Left ventricle myocardium superior (tissue), 1 donor: ENCODE measurements around the gene PDE11A. TPM values are rescaled to one million over a fixed set of nuclear protein-coding genes. Genes with fewer than 3 reads are reported as not detected.

Experiments
- ATAC-seq: fragments of 200-7000 bp; cut with Tn5 transposase; one replicate; pipeline ENCODE4 v1.9.1; 2020; ENCODE audit warnings: mild to moderate bottlenecking, moderate library complexity
- DNase-seq: peaks from one replicate; pipeline ENCODE4 v3.0.0-alpha.2; 2020
- intact Hi-C: fragments of 100-400 bp; cut with micrococcal nuclease; formaldehyde crosslinking; loops from one replicate; pipeline ENCODE4 v1.11.0; 2022
- total RNA-seq: library from RNA; stranded (reverse); fragmentation: NEBNext Ultra II Directional; extraction: Animal tissue kit (Norgen Biotek cat#: 25700); gene quantifications from one replicate; pipeline ENCODE4 v1.2.1, GENCODE V29; 2021
- donor health status: DM: no; HTN: yes; CAD: no; lungs with severe emphysema.

PDE11A gene
- total RNA-seq, 1 donor from 2014 or later: 4.4 TPM

DNA sequence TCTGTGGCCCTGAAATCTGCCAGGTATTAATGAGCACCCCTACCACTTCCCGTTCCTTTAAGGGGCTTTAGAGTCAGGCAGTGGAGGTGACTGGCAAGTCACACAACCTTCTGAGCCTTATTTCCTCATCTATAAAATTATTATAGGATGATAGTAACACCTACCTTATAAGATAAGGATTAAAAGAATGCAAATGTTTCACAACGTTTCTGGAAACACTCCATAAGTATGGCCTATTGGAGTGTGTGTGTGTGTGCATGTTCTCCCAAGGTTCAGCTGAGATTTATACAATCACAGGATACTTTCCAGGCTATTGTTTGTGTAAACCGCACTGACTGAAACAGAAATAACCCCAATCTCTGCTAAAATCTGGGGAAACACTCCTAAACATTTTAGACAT, 176.0 kb downstream of the PDE11A start:
- DNase-seq (no peak), ATAC-seq (no peak)
- intact Hi-C loops: no loop called here

DNA sequence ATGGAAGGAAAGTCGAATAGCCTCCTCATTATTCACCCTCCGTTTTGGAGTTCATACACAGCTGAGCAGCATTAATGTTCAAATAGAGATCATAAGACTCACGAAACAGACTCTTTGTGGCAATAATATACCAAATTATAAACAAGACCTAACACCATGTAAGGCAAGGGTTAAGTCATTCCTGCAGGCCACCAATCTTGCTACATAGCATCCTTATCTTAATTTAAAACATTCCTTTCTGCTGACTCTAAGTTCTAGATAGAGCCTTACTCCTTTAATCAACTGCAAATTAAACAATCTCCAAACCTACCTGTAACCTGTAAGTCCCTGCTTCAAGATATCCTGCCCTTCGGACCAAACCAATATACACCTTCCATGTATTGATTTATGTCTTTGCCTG, 178.0 kb downstream of the PDE11A start:
- ATAC-seq: peak; percentile 31
- no peak for DNase-seq
- intact Hi-C loops: no loop called here

DNA sequence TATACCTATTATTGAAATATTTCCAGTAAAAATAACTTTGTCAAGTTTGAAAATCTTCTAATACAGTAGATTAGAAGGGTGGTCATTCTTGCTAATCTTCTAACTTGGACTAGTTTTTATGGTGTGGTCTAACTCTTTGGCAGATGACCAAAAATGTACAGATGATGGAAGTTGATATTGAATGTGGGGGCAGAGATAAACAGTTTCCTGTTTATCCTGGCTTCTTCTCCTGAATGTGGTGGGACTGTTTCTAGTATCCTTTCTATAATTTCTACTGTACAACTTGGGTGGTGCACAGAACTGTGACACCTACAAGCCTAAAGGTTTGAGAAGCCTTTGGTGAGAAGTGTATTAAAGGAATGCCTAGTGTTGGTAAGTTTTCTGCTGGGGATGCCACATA, 178.7 kb downstream of the PDE11A start:
- no peak for ATAC-seq
- intact Hi-C loops: no loop called here
- no peak for DNase-seq

DNA sequence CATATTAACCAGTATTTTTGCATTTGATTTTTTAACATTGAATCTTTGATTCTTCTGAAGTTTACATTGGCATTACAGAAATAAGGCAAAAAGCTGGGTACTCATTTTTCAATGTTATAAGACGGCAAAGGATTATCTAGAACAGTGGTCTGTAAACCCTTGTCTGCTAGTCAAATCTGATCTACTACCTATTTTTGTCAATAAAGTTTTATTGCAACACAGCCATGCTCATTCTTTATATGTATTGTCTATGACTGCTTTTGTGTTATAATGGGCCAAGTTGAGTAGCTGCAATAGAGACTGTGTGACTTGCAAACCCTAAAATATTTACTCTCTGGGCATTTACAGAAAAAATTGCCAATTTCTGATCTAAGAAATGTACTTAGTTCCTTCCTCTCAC, 181.0 kb downstream of the PDE11A start:
- intact Hi-C loops: no loop called here
- no peak for ATAC-seq
- no peak for DNase-seq

DNA sequence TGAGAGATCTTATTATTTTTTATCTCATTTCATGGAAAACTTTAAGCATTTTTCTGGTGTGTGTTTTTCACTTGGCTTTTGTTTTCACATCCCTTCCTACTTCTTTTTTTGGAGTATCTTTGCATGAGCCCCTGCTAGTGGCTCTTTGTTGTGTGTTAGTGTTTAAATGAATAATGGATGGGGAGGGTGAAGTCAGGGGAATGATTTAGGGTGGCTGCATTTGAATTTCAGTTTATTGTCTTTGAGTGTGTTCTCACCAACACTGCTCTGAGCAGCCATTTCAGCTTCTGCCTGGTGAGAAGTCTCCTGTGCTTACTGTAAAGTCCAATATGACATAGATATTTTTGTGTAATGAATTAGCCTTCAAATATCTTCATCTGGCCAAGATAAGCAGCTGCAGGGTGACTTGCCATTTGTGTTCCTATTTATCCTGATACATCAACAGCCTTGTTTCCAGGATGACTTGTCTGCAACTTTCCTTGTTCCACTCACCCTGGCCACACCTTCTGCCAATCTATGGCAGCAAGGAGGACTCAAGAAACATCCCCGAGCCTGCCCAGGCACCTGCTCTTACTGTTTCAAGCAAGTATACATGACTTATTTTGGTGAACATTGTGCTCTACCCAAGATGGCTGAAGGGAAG, 182.6 kb downstream of the PDE11A start:
- ATAC-seq (no peak), DNase-seq (no peak)
- intact Hi-C loops: no loop called here

DNA sequence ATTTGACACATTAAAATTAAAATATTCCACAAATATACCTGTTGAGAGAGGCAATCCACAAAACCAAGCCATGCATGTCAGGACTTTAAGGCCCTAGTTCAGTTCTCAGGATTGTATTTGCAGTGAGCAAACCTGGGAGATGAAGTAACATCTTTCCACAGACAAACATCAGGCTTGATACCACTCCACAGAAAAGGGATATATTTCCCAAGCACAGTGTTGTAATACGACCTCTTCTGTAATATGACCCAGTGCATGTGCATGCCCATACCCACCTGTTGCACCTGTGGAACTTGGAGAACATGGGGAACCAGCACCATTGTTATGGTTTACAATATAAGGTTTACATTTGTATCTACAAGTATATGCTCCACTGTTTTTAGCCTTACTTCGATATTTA, 184.0 kb downstream of the PDE11A start:
- intact Hi-C loops: no loop called here
- no peak for DNase-seq
- ATAC-seq: no peak

DNA sequence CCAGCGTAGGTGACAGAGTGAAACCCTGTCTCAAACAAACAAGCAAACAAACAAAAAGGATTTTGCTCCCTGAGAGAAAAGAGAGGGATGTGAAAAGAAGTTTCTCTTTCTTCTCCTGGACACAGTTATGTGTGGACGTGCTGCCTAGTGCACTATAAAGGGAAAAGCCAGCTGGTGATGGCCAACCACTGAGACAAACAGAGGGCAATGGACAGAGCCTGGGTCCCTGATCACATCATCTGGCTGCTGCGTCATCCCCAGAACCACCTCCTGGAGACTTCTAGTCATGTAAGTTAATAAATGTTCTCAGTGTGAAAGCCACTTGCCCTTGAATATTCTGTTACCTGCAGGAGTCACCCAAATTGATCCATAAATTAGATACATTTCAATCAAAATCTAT, 184.9 kb downstream of the PDE11A start:
- intact Hi-C loops: no loop called here
- DNase-seq (no peak), ATAC-seq (no peak)

DNA sequence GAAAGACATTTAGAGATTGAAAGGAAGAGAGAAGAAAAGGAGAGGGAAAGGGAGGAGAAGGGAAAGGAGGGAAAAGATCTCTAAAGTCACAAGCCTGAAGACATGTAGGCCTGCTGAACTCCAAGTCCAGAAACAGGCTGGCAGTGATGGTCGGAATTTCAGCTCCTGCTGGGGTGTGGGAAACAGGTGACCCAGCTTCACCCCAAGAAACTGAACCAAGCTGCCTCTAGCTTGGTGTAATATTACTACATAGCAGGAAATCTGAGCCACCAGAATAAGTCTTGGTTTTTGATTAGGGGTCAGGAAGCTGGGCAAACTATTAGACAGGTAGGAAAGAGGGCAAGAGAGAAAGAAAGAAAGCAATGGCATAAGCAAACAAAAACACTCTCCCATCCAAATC, 185.8 kb downstream of the PDE11A start:
- intact Hi-C loops: no loop called here
- ATAC-seq (no peak), DNase-seq (no peak)

DNA sequence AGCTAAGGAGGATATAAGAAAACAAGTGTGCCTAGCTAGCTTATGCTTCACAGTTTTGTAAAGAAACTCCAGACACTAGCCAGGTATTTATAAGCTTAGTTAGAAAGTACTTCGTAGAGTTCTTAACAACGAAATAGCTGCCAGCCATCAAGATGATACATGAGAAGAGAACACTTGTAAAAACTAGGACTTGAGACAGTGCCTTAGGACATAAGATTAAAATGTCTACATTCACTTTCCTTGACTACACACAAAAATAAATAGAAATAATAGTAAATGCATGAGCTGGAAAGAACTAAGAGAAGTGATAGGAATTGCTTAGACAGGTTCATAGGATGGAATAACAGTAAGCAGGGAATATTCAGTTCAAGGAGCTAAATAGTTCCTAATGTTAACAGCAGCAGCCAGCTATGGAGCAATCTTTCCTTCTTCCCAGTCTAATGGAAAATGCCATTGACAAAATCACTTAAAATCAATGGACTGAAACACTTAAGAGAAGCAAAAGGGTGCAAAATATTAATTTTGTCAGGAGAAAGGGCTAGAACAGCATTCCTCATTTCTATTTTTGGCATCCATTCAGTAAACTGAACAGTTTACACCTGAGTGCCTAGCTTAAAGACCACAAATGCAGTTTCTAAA, 186.6 kb downstream of the PDE11A start:
- DNase-seq: no peak

DNA sequence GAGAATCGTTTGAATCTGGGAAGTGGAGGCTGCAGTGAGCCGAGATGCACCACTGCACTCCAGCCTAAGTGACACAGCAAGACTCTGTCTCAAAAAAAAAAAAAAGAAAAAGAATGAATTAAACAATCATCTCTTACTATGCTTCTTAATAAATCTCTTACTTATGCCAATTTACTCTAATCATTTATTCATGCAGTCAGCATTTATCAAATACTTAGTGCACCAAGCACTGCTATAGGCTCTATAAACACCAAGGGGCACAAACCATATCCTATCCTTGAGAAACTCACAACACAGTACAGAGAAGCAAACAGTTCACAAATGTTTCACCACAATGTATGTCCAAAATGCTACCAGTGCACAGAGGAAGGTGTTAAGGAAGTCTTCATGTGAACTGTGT, 189.4 kb downstream of the PDE11A start:
- intact Hi-C loops: no loop called here
- no peak for DNase-seq
- no peak for ATAC-seq

More for the DNA sequence above, 186.6 kb downstream of the PDE11A start:
- ATAC-seq: no peak
- intact Hi-C loops: no loop called here

DNA sequence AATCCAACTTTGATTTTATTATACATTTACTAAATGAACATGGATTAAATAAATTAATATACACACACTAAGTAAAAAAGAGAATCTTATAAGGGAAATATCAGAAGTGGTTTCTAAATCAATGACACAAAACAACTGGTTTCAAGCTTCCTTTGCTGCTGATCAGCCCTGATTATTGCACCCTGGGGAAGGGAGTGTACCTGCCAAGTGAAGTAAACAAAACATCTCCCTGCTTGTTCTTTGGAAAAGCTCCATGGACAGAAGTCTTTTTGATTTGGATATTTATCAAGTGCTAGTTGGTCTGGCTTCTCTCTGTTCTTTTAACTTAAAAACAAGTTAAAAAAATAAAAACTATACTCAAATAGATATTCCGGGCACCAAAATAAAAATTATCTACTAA, 190.1 kb downstream of the PDE11A start:
- no peak for DNase-seq
- ATAC-seq: peak; percentile 54
- intact Hi-C loops: no loop called here

DNA sequence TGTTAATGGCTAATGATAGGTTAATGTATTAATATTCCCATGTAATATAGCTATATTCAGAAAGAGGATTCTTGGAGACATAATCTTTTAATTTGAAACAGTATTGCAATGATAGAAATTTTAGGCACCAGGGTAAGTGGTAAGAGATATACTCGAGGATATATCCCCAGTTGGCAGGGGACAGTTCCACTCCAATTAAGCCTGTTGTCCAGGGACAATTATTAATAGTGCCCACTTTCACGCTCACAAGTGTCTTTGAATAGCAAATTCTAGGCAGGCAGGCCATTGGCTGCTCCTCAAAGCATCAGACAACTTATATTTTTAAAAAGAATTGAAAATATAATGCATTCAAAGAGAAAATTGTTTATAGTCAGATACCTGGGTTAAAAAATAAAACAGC, 190.7 kb downstream of the PDE11A start:
- ATAC-seq (peak; percentile 89), DNase-seq (no peak)
- intact Hi-C loops: no loop called here

DNA sequence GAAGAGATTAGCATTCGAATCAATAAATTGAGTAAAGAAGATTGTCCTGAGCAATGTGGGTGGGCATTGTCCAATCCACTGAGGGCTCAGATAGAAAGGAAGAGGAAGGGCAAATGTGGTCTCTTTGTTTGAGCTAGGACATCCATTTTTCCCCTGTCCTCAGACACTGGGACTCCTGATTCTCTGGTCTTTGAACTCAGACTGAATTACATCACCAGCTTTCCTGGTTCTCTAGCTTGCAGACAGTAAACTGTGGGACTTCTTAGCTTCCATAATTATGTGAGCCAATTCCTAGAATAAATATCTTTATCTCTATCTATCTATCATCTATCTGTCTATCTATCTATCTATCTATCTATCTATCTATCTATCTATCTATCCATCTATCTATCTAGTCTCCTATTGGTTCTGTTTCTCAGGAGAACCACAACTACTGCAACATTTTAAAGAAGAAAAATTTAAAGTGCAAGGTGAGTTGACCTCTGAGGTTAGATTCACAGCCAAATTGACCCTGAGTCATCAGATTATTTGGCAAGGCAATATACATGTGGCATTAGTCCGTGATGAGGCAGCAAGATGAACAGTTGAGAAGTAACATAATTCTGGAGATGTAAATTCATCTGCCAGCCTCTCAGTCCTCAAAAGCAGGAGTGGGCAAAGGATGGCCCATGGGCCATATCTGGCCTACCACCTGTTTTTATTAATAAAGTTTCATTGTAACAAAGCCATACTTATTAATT, 191.4 kb downstream of the PDE11A start:
- DNase-seq: no peak
- intact Hi-C loops: no loop called here
- ATAC-seq: no peak

DNA sequence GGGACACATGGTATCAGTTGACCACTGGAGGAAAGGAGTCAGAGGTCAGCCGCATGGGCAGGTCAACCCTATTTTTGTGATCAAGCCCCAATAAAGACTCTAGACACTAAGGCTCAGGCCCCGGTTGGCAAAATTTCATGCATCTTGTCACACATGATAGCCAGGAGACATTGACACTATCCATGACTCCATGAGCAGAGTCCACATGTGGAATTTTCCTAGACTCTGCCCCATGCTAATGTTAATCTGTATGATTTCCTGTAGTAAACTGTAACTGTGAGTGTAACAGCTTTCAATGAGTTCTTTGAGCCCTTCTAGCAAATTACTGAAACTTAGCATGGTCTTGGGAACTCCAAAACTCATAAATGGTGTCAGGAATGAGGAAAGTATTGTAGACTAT, 192.3 kb downstream of the PDE11A start:
- intact Hi-C loops: no loop called here
- DNase-seq (peak; percentile 31), ATAC-seq (peak; percentile 68)

DNA sequence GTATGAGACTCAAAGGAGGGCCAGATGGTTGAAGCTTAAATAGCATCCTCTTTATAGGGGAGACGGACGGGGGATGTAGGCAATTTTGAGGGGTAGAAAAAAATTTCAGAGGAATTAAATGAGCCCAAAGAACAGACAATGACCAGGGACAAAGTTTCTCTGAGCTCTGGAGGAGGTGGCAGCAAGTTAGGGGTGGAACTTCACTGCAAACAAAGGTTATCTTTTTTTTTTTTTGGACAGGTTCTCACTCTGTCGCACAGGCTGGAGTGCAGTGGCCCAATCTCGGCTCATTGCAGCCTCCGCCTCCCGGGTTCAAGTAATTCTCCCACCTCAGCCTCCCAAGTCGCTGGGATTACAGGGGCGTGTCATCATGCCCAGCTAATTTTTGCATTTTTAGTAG, 195.6 kb downstream of the PDE11A start:
- no peak for ATAC-seq
- no peak for DNase-seq
- intact Hi-C loops: no loop called here

DNA sequence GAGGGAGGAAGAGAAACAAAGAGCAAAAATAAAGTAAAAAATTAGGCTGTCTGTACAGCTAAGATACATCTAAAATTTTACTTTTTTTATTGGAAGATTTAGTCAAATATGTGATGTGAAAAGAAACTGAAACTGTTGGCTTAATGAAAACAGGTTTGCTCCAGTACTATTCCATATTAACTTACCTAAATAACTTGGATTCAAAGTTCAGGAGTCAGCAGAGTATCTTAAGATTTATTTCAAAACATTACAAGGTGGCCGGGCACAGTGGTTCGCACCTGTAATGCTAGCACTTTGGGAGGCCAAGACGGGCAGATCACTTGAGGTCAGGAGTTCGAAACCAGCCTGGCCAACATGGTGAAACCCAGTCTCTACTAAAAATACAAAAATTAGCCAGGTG, 197.9 kb downstream of the PDE11A start:
- DNase-seq (no peak), ATAC-seq (no peak)
- intact Hi-C loops: no loop called here

DNA sequence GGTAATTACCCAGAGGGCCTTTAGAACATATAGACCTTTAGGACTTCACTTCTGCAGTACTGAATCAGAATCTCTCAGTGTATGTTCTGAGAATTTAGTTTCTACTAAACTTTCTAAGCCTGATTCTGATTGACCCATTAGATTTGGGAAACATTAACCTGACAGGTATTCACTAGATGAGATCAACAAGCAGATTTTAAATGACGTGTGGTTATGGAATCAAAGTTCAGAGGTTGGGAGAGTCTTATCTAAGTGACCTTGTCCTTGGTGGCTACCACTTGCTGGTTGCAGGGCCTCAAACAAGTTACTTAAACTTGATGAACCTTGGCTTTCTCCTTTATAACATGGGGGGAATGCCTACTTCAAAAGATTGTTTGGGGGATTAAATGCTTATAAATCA, 198.7 kb downstream of the PDE11A start:
- DNase-seq: no peak

DNA sequence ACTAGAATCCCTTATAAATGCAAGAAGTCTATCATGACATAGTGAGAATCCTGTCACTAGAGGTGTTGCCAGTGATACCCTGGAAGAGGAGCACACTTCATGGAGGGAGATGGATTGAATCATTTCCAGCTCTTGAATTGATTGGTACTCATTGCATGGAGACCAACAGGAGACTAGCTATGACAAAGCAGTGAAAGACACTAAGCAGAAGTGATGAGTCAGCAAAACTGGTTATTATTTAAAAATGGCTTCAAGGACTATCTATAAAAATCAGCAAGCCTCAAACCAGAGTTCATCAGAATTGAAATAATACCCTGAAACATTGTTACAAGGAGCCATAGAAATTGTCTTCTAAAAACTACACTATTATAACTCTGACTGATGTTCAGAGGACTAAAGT, 200.3 kb downstream of the PDE11A start:
- ATAC-seq: no peak
- intact Hi-C loops: no loop called here
- DNase-seq: no peak

More for the DNA sequence above, 198.7 kb downstream of the PDE11A start:
- ATAC-seq: no peak
- intact Hi-C loops: no loop called here

DNA sequence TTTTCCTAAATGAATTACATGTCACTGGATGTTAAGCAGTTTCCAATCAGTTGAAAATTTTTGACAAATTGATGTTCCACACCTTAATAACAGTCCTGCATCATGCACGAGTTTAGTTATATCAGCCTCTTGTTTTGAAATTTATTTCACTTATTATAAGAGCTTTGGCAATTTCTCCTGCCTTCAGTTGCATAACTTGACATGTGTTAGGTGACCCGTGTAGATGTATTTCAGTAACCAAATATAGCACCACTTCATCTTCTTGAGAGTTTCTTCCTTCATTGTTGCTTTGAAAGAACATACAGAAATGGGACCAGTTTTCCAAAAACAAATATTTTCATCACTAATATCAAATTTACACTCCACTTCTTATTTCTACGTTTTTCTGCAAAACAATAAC, 202.7 kb downstream of the PDE11A start:
- peak; percentile 74 for ATAC-seq
- intact Hi-C loops: no loop called here

DNA sequence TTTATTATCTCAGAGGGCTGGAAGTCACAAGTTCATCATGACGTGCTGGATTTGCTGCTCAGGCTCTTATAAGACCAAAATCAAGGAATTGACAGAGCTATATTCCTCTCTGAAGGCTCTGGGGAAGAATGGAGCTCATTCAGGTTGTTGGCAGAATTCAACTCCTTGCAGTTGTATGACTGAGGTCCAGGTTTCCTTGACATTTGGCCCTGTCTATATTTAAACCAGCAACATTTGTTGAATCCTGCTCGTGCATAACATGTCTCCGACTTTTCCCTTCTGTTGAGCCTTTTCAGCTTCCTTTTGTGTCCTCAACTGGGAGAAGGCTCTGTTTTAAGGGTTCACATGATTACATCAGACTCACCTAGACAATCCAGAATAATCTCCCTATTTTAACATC, 203.4 kb downstream of the PDE11A start:
- intact Hi-C loops: no loop called here
- ATAC-seq: peak; percentile 32
- DNase-seq: no peak

More for the DNA sequence above, 202.7 kb downstream of the PDE11A start:
- DNase-seq: no peak

DNA sequence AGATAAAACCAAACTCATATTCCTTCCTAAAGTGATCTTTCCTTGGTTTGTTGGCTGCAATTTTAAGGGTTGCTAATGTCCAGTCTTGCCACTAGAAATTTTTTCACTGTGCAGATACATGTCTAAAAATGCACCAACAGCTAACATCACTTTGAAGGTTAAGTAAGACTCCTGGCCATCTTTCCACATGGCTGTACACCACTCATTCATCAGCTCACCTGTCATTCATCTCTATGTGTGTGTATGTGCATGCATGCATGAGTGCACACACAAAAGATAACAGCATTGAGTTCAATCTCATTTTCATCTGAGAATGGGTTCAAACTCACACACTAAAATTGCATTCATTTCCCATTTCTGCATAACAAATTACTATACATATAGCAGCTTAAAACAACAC, 203.8 kb downstream of the PDE11A start:
- no peak for DNase-seq
- intact Hi-C loops: no loop called here
- no peak for ATAC-seq
